Ovary (tissue), 9 donors: ENCODE data around the gene DLK2. TPM values are rescaled to one million over a fixed set of nuclear protein-coding genes. Genes with fewer than 3 reads are reported as not detected.

Source experiments
- DNase-seq, 5 donors: peaks; one replicate each; pipeline ENCODE4 v3.0.0-alpha.2; 2019 to 2020
- H3K27ac ChIP-seq, 2 donors: fragments of 200-600 bp; one replicate each; pipeline versions ENCODE4 v1.5.1 to v1.8.0; 2019 to 2022
- H3K27me3 ChIP-seq: fragments of 200-600 bp; one replicate; pipeline ENCODE4 v1.8.0; 2022
- H3K36me3 ChIP-seq: fragments of 200-600 bp; sonication (generic); one replicate; pipeline ENCODE4 v1.5.1; 2019
- H3K4me1 ChIP-seq: one replicate; pipeline ENCODE4 v1.8.1; 2013; ENCODE audit warnings: mild to moderate bottlenecking, moderate library complexity; ENCODE audit not compliant: insufficient read depth
- H3K4me3 ChIP-seq: fragments of 200-600 bp; sonication (generic); one replicate; pipeline ENCODE4 v1.5.1; 2017
- H3K9me3 ChIP-seq, 2 donors: fragments of 200-600 bp in 1 of 2; sonication (generic) in 1 of 2; one replicate each; pipeline versions ENCODE4 v1.5.1 to v1.8.1; 2013 to 2019; ENCODE audit warnings: mild to moderate bottlenecking in 1 of 2, moderate library complexity in 1 of 2
- CTCF ChIP-seq, 3 donors: fragments of 450-650 bp in 2 of 3; fragments of 200-600 bp in 1 of 3; IDR thresholded peaks; one replicate each; pipeline versions ENCODE4 v1.5.1 to v1.8.0; 2016 to 2022; ENCODE audit warnings: antibody characterized with exemption in 3 of 3, mild to moderate bottlenecking in 1 of 3
- EP300 ChIP-seq: sonication (generic); formaldehyde crosslinking; IDR thresholded peaks from one replicate; pipeline ENCODE4 v1.6.1; 2017; ENCODE audit warnings: antibody characterized with exemption
- POLR2A ChIP-seq: fragments of 450-650 bp; IDR thresholded peaks from one replicate; pipeline ENCODE4 v1.6.1; 2017; ENCODE audit warnings: antibody characterized with exemption, mild to moderate bottlenecking, moderate library complexity
- WGBS, 3 donors: extraction: QIAGEN DNeasy Blood & Tissue Kit in 1 of 3; methylation state at CpG; one replicate each; pipeline versions ENCODE4 v1.1.5 to v1.1.7; 2013 to 2017; 5-methylcytosine and 5-hydroxymethylcytosine counted together
- intact Hi-C, 4 donors: fragments of 100-400 bp; cut with DNase I; formaldehyde crosslinking; loops; one replicate each; pipeline versions ENCODE4 v1.11.0 to v1.15.1; 2022 to 2023
- polyA plus RNA-seq, 2 donors: library from polyadenylated mRNA; stranded (reverse); fragments of 200-250 nt in 1 of 2; fragments of 350-450 nt in 1 of 2; fragmentation: Illumina TruSeq in 1 of 2; extraction: RNeasy Lipid Tissue Mini Kit (QIAGEN cat#74804) in 1 of 2; gene quantifications; one replicate each; pipeline ENCODE4 v1.2.3, GENCODE V29; 2013 to 2014
- total RNA-seq, 7 donors: library from RNA; depleted of rRNA in 2 of 7; stranded (reverse); fragments of >200 nt in 2 of 7; fragmentation: NEBNext Ultra II Directional in 3 of 7; extraction: Animal tissue kit (Norgen Biotek cat#: 25700) in 3 of 7; gene quantifications; one replicate each; pipeline versions ENCODE4 v1.1.0 to v1.2.4, GENCODE V29; 2016 to 2023
- donor health status: DM: no; HTN: no; CAD: no; lungs with moderate emphysema.
- donor health status: DM: no; HTN: no; CAD: no.
- donor health status: Bipolar disorder and iron deficiency.
- donor health status: DM: yes; HTN: yes; CAD: no.
- donor health status: DM: no; HTN: no; CAD: no.
- donor health status: DM: yes; HTN: yes; CAD: no.

Gene DLK2
- total and polyA plus RNA-seq, 9 donors = 0.18 to 6.0 (median 0.92) TPM

- Histone ChIP-seq H3K27me3 (no peaks in the 10 kb centered on the region), H3K9me3 (no peaks in the 10 kb centered on the region), H3K36me3 (no peaks in the 10 kb centered on the region), H3K4me3 (no peak overlapping the region), H3K4me1 (no peaks in the 10 kb centered on the region), H3K27ac (no peak overlapping the region)
- DNase-seq = no peak
- intact Hi-C loops = no loop called here
- 75 to 84% (median 81%) methylated on average over 4 of the region's 4 CpGs for WGBS, 3 donors
- TF ChIP-seq POLR2A (no peak), CTCF (IDR thresholded peaks at IDR 0.05) (no peak), EP300 (no peak)
Measured at GRCh38 chr6:43448916-43449315, 6.4 kb downstream of the DLK2 start.

DNA sequence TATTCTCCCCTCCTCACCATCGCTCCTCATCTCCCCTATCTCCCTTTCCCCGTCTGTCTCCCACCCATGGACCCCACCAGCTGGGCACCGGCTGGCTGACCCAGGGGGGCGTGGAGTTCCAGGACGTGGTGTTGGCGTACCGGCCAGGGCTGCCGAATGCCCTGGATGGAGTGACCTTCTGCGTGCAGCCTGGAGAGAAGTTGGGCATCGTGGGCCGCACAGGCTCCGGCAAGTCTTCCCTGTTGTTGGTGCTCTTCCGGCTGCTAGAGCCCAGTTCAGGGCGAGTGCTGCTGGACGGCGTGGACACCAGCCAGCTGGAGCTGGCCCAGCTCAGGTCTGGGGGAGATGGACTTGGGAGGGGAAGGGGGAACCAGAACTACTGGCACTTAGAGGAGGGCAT is 7.7 kb downstream of the DLK2 start:
- intact Hi-C loops = no loop called here
- H3K9me3 ChIP-seq = no peaks in the 10 kb centered on the region
- no peaks in the 10 kb centered on the region for H3K36me3 ChIP-seq
- no peak for TF ChIP-seq POLR2A
- no peak for TF ChIP-seq CTCF (IDR thresholded peaks at IDR 0.05)
- TF ChIP-seq EP300 = no peak
- no peak overlapping the region for H3K4me3 ChIP-seq
- WGBS, 3 donors = 81 to 91% (median 84%) methylated on average over 16 of the region's 16 CpGs
- H3K27ac ChIP-seq = no peak overlapping the region
- DNase-seq = no peak
- no peaks in the 10 kb centered on the region for H3K27me3 ChIP-seq
- no peaks in the 10 kb centered on the region for H3K4me1 ChIP-seq

DNA sequence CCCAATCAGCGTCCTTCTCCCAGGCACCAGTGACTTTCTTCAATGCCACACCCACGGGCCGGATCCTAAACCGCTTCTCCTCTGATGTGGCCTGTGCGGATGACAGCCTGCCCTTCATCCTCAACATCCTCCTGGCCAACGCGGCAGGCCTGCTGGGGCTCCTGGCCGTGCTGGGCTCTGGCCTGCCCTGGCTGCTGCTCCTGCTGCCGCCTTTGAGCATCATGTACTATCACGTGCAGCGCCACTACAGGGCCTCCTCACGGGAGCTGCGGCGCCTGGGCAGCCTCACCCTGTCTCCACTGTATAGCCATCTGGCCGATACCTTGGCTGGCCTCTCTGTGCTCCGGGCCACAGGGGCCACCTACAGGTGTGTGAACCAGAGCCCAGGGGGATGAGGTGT is 9.8 kb downstream of the DLK2 start:
- Histone ChIP-seq H3K27ac (no peak overlapping the region), H3K36me3 (no peaks in the 10 kb centered on the region), H3K4me3 (no peak overlapping the region), H3K4me1 (no peaks in the 10 kb centered on the region), H3K27me3 (no peaks in the 10 kb centered on the region), H3K9me3 (no peaks in the 10 kb centered on the region)
- WGBS, 3 donors = 87 to 91% (median 90%) methylated on average over 16 of the region's 16 CpGs
- intact Hi-C loops = no loop called here
- DNase-seq = no peak
- TF ChIP-seq EP300 (no peak), POLR2A (no peak)

DNA sequence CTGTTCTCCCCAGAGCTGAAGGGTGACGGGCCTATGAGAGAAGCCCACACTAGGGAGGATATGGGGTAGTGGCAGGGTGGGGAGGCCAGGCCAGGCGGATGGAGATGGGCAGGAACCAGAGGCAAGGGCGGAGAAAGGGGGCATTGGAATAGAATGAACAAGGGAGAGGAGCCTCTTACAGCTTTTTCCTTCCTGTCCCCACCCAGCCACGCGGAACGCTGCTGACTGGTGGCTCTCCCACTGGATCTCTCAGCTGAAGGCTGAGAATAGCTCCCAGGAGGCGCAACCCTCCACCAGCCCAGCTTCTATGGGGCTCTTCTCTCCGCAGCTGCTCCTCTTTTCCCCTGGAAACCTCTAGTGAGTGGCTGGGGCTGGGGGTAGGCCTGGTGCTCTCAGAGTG is 10.8 kb downstream of the DLK2 start:
- Histone ChIP-seq H3K27me3 (no peaks in the 10 kb centered on the region), H3K9me3 (no peaks in the 10 kb centered on the region), H3K27ac (no peak overlapping the region), H3K36me3 (no peaks in the 10 kb centered on the region), H3K4me1 (no peaks in the 10 kb centered on the region), H3K4me3 (no peak overlapping the region)
- intact Hi-C loops = no loop called here
- TF ChIP-seq POLR2A = no peak
- 88 to 92% (median 92%) methylated on average over 8 of the region's 8 CpGs for WGBS, 3 donors
- no peak for DNase-seq

DNA sequence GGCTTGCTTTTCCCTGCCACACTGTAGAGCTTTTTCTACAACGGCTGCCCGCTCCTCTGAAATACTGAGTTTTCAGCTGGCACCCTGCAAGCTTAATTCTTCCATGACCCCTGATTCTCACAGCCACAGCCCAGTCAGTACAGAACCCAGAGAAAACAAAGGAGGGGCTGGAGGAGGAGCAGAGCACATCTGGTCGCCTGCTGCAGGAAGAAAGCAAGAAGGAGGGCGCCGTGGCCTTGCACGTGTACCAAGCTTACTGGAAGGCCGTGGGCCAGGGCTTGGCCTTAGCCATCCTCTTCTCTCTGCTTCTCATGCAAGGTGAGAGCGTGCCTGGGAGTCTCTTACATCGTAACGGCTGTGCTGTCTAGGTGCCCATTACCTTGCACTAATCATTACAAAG is 11.3 kb downstream of the DLK2 start:
- no peak overlapping the region for H3K4me3 ChIP-seq
- 35 to 60% (median 48%) methylated on average over 10 of the region's 10 CpGs for WGBS, 3 donors
- H3K9me3 ChIP-seq = no peaks in the 10 kb centered on the region
- H3K27ac ChIP-seq = no peak overlapping the region
- H3K27me3 ChIP-seq = no peaks in the 10 kb centered on the region
- H3K36me3 ChIP-seq = no peaks in the 10 kb centered on the region
- TF ChIP-seq EP300 (no peak), CTCF (IDR thresholded peaks at IDR 0.05) (no peak), POLR2A (no peak)
- intact Hi-C loops = no loop called here
- H3K4me1 ChIP-seq = no peaks in the 10 kb centered on the region
- DNase-seq = peak in 1 of 5 donors; percentile 73

DNA sequence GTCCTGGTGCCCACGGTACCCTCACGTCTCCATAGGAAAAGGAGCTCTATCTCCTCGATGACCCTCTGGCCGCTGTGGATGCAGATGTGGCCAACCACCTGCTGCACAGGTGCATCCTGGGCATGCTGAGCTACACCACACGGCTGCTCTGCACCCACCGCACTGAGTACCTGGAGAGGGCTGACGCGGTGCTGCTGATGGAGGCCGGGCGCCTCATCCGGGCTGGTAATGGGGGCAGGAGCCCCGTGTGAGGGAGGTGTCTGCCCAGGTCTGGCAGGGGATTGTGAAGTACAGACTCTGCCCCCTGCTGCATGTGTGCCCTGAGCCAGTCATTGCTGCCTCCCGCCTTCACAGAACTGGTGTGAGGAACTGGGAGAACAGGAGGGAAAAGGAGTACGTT is 12.4 kb downstream of the DLK2 start:
- Histone ChIP-seq H3K36me3 (no peaks in the 10 kb centered on the region), H3K4me3 (no peak overlapping the region), H3K27me3 (no peaks in the 10 kb centered on the region), H3K27ac (no peak overlapping the region), H3K4me1 (peaks cover 5% of the 10 kb centered on the region), H3K9me3 (no peaks in the 10 kb centered on the region)
- intact Hi-C loops = no loop called here
- 89 to 91% (median 90%) methylated on average over 13 to 14 of the region's 14 CpGs for WGBS, 3 donors
- no peak for DNase-seq
- TF ChIP-seq EP300 (no peak), CTCF (IDR thresholded peaks at IDR 0.05) (no peak), POLR2A (no peak)
